ENCODE measurements around the gene WSCD2.

DNA sequence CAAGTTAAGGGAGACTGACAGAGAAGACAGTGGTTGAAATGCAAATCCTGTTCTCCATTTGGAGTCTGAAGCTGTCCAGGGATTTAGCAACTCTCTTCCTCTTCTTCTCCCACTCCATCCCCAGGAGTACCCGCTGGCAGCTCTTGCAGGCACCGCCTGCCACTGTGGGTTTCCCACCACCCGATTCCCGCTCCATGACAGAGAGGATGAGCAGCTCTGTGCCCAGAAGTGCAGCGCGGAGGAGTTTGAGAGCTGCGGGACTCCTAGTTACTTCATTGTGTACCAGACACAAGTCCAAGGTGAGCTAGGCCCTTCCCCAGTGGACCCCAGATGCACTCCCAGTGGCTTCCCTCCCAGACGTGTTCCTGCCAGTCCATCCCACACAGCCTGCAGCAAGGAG lies 97.8 kb downstream of the WSCD2 start:
- TF ChIP-seq, protein P1, sequence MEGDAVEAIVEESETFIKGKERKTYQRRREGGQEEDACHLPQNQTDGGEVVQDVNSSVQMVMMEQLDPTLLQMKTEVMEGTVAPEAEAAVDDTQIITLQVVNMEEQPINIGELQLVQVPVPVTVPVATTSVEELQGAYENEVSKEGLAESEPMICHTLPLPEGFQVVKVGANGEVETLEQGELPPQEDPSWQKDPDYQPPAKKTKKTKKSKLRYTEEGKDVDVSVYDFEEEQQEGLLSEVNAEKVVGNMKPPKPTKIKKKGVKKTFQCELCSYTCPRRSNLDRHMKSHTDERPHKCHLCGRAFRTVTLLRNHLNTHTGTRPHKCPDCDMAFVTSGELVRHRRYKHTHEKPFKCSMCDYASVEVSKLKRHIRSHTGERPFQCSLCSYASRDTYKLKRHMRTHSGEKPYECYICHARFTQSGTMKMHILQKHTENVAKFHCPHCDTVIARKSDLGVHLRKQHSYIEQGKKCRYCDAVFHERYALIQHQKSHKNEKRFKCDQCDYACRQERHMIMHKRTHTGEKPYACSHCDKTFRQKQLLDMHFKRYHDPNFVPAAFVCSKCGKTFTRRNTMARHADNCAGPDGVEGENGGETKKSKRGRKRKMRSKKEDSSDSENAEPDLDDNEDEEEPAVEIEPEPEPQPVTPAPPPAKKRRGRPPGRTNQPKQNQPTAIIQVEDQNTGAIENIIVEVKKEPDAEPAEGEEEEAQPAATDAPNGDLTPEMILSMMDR (IDR thresholded peaks at IDR 0.05; ENCODE audit: low read length): no peak
- no peak for TF ChIP-seq EZH2 (optimal IDR thresholded peaks at IDR 0.05; ENCODE audit: low read depth, low read length)
- TF ChIP-seq EZH2phosphoT487 (IDR thresholded peaks at IDR 0.05; ENCODE audit: low read length): no peak
